Adrenal gland (tissue), 12 donors: ENCODE measurements around the gene CFAP206. TPM values are rescaled to one million over a fixed set of nuclear protein-coding genes. Genes with fewer than 3 reads are reported as not detected.

ENCODE experiments used
- DNase-seq, 7 donors: peaks; one replicate each; pipeline ENCODE4 v3.0.0-alpha.2; 2019 to 2020
- H3K27ac ChIP-seq, 5 donors: fragments of 200-600 bp; sonication (generic) in 4 of 5; 1 replicate in 3 of 5; 2 replicates in 2 of 5; pipeline versions ENCODE4 v1.5.1 to v1.8.0; 2016 to 2020; ENCODE audit warnings: mild to moderate bottlenecking in 1 of 5
- H3K27me3 ChIP-seq: fragments of 200-600 bp; 2 replicates; pipeline ENCODE4 v1.8.0; 2021
- H3K36me3 ChIP-seq, 2 donors: fragments of 200-600 bp; replicated peaks in 1 of 2; 1 replicate in 1 of 2; 2 replicates in 1 of 2; pipeline versions ENCODE4 v1.5.1 to v1.8.0; 2018 to 2022
- H3K4me1 ChIP-seq, 2 donors: fragments of 200-600 bp; replicated peaks in 1 of 2; 1 replicate in 1 of 2; 2 replicates in 1 of 2; pipeline versions ENCODE4 v1.5.1 to v1.8.0; 2018 to 2021
- H3K4me3 ChIP-seq, 4 donors: fragments of 200-600 bp; sonication (generic) in 3 of 4; one replicate each; pipeline ENCODE4 v1.5.1; 2016 to 2018
- H3K9me3 ChIP-seq, 3 donors: fragments of 200-600 bp; sonication (generic) in 1 of 3; replicated peaks in 1 of 3; 1 replicate in 2 of 3; 2 replicates in 1 of 3; pipeline versions ENCODE4 v1.5.1 to v1.8.0; 2016 to 2021
- CTCF ChIP-seq, 6 experiments: fragments of 450-650 bp in 4 of 6; fragments of 200-600 bp in 2 of 6; sonication (generic) in 1 of 6; IDR thresholded peaks; 1 replicate in 5 of 6; 2 replicates in 1 of 6; pipeline versions ENCODE4 v1.5.1 to v1.8.0; 2016 to 2021; ENCODE audit warnings: antibody characterized with exemption in 6 of 6, mild to moderate bottlenecking in 2 of 6, moderate library complexity in 1 of 6
- POLR2A ChIP-seq, 2 donors: fragments of 450-650 bp; IDR thresholded peaks; one replicate each; pipeline ENCODE4 v1.6.1; 2017; ENCODE audit warnings: antibody characterized with exemption in 2 of 2, mild to moderate bottlenecking in 2 of 2, moderate library complexity in 1 of 2
- WGBS, 4 donors: extraction: QIAGEN DNeasy Blood & Tissue Kit in 2 of 4; methylation state at CpG; one replicate each; pipeline versions ENCODE4 v1.1.5 to v1.1.7; 2013 to 2017; 5-methylcytosine and 5-hydroxymethylcytosine counted together
- intact Hi-C, 2 donors: fragments of 100-400 bp; cut with DNase I; formaldehyde crosslinking; loops; one replicate each; pipeline versions ENCODE4 v1.14.1 to v1.15.0; 2022 to 2023
- polyA plus RNA-seq, 3 donors: library from polyadenylated mRNA; stranded (reverse); fragments of 200-250 nt in 2 of 3; fragments of 350-450 nt in 1 of 3; fragmentation: Illumina TruSeq in 1 of 3; extraction: RNeasy Lipid Tissue Mini Kit (QIAGEN cat#74804) in 1 of 3; gene quantifications; one replicate each; pipeline ENCODE4 v1.2.3, GENCODE V29; 2013 to 2014
- total RNA-seq, 9 donors: library from RNA; depleted of rRNA in 4 of 9; stranded (reverse); fragments of >200 nt in 4 of 9; fragments of 120-200 nt in 1 of 9; fragmentation: NEBNext Ultra II Directional in 1 of 9; extraction: Animal tissue kit (Norgen Biotek cat#: 25700) in 1 of 9; gene quantifications; one replicate each; pipeline versions ENCODE4 v1.1.0 to v1.2.4, GENCODE V29; 2013 to 2023
- donor health status: healthy with polysubstance abuse.
- donor health status: Bipolar disorder and iron deficiency.
- donor health status: DM: yes; HTN: yes; CAD: no.
- donor health status: DM: no; HTN: no; CAD: no.
- donor health status: DM: no; HTN: no; CAD: no.
- donor health status: DM: yes; HTN: yes; CAD: no.

Gene CFAP206
- total and polyA plus RNA-seq, 12 donors, result 0.09 to 1.6 (median 0.42) TPM

DNA sequence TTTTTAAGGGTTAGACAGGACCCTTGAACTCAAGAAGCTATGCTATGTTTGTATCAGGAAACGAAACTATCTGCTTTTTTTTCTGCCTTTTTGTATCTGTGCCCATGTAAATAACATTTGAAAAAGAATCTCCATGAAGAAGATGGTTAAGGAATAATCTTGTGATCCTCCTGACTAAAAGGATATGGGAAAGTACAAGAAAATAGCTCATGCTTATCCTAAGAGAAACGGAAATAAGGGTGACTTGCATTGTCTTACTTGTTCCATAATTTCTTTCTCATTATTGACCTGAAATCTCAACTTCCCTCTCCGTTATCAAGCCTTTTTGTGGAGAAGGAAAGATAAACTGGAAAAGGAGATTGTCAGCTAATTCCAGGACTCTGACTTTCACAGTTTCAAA lies 5.9 kb upstream of the CFAP206 start:
- 60 to 68% (median 64%) methylated on average over 3 of the region's 3 CpGs for WGBS, 4 donors
- TF ChIP-seq CTCF (IDR thresholded peaks at IDR 0.05), result no peak
- TF ChIP-seq POLR2A (IDR thresholded peaks at IDR 0.05), result no peak
- intact Hi-C loops, result no loop called here
- no peak for DNase-seq
- Histone ChIP-seq H3K4me1 (no peaks in the 10 kb centered on the region), H3K4me3 (peak overlapping the region in 1 of 4 donors; percentile 15), H3K27ac (no peak overlapping the region), H3K9me3 (no peaks in the 10 kb centered on the region), H3K36me3 (no peaks in the 10 kb centered on the region), H3K27me3 (no peaks in the 10 kb centered on the region)

DNA sequence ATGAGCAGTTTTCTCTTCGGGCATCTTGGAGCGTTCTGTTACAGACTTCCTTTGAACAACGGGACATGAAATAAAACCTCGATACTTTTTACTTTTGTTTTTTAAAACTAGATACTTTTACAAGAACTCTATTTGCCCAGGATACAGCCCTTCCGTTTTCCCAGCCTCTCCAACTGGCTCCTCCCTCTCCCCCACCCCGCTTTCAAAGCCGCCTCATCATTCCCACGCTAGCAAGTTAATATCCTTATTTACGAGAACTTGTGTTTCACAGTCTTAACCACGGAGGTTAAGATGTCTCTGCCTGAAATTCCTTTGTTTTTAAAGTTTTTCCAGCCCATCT lies 241 bp upstream of the CFAP206 start:
- Histone ChIP-seq H3K36me3 (no peaks in the 10 kb centered on the region), H3K9me3 (no peaks in the 10 kb centered on the region), H3K4me3 (peak overlapping the region; percentile 72 to 97 (median 88)), H3K4me1 (peaks cover 0 to 3% of the 10 kb centered on the region in 2 donors), H3K27ac (peak overlapping the region in 4 of 5 donors; percentile 69 to 84 (median 76)), H3K27me3 (no peaks in the 10 kb centered on the region)
- 0% methylated on average over 10 of the region's 10 CpGs for WGBS, 4 donors
- peak in 2 of 7 donors; percentile 46 to 65 for DNase-seq
- TF ChIP-seq POLR2A (IDR thresholded peaks at IDR 0.05), result no peak
- no peak for TF ChIP-seq CTCF (IDR thresholded peaks at IDR 0.05)
- intact Hi-C loops, result no loop called here

DNA sequence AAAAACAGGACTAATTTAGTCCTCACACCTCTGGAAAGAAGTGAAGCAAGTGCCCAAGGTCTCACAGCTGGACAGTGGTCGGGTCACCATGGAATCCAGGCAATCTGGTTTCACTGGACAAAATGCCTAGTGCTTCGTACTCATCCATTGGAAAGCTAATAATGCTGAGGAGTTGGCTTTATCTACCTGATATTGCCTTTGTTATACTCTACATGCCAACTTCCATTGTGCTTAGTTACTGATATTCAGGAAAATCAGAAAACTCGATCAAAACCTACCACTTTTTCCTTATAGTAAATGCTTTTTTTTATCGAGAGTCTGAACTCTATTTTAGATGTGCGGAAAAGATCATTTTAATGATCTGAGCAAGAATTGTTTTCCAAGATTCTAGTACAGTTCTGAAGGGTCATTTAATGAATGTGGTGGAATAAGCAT lies 966 bp downstream of the CFAP206 start:
- intact Hi-C loops, result no loop called here

DNA sequence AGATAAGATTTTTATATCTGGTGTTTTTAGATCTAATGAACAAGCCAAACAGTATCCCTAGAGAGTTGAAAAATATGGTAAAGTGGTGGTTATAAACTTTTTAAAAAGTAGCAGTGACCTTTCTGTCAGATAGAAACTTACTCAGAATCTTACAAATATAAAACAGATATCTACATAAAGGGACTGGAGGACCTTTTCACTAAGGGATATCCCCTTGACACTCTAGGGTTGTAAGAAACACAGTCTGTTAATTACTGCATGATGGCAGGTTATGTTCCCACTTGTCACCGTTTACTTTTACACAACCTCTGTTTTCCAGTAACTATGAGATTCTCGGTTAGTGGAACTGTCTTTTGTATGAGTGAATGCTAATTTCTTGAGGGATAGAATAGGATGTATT lies 11.5 kb downstream of the CFAP206 start:
- no peaks in the 10 kb centered on the region for H3K27me3 ChIP-seq
- no peaks in the 10 kb centered on the region for H3K4me1 ChIP-seq
- H3K9me3 ChIP-seq, result no peaks in the 10 kb centered on the region
- no peak for DNase-seq
- 80 to 93% (median 89%) methylated on average over 2 of the region's 2 CpGs for WGBS, 4 donors
- H3K36me3 ChIP-seq, result no peaks in the 10 kb centered on the region
- intact Hi-C loops, result no loop called here
- TF ChIP-seq POLR2A (IDR thresholded peaks at IDR 0.05) (no peak), CTCF (IDR thresholded peaks at IDR 0.05) (no peak)
- no peak overlapping the region for H3K4me3 ChIP-seq
- no peak overlapping the region for H3K27ac ChIP-seq

More for the DNA sequence above, 966 bp downstream of the CFAP206 start:
- DNase-seq, result no peak
- WGBS, 4 donors, result 28 to 40% (median 34%) methylated on average over 5 of the region's 5 CpGs
- Histone ChIP-seq H3K9me3 (no peaks in the 10 kb centered on the region), H3K36me3 (no peaks in the 10 kb centered on the region), H3K27ac (peak overlapping the region in 4 of 5 donors; percentile 9 to 84 (median 58)), H3K4me1 (peaks cover 0 to 3% of the 10 kb centered on the region in 2 donors), H3K4me3 (peak overlapping the region in 3 of 4 donors; percentile 72 to 97 (median 94)), H3K27me3 (no peaks in the 10 kb centered on the region)
- TF ChIP-seq CTCF (IDR thresholded peaks at IDR 0.05) (no peak), POLR2A (IDR thresholded peaks at IDR 0.05) (no peak)
